Measurements from ENCODE around the gene ADAMTSL4.

DNA sequence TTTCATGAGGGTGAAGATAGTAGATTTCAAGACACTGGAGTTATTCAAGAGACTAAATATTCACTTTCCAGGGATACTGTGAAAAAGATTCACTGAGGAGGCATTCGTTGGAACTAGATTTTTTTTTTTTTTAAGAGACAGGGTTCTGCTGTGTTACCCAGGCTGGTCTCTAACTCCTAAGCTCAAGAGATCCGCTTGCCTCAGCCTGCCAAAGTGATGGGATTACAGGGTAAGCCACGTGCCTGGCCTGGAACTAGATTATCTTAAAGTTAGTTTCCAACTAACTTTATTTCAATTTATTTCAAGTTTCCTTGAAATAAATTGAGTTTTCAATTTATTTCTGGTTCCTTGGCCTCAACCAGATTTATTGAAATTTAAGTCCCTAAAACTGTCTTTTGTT is 54.5 kb downstream of the ADAMTSL4 start:
- TF ChIP-seq, protein P1, sequence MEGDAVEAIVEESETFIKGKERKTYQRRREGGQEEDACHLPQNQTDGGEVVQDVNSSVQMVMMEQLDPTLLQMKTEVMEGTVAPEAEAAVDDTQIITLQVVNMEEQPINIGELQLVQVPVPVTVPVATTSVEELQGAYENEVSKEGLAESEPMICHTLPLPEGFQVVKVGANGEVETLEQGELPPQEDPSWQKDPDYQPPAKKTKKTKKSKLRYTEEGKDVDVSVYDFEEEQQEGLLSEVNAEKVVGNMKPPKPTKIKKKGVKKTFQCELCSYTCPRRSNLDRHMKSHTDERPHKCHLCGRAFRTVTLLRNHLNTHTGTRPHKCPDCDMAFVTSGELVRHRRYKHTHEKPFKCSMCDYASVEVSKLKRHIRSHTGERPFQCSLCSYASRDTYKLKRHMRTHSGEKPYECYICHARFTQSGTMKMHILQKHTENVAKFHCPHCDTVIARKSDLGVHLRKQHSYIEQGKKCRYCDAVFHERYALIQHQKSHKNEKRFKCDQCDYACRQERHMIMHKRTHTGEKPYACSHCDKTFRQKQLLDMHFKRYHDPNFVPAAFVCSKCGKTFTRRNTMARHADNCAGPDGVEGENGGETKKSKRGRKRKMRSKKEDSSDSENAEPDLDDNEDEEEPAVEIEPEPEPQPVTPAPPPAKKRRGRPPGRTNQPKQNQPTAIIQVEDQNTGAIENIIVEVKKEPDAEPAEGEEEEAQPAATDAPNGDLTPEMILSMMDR (IDR thresholded peaks at IDR 0.05; ENCODE audit: low read length) = no peak
- no peak for TF ChIP-seq EZH2 (optimal IDR thresholded peaks at IDR 0.05; ENCODE audit: low read depth, low read length)
- TF ChIP-seq EZH2phosphoT487 (IDR thresholded peaks at IDR 0.05; ENCODE audit: low read length) = no peak

All from MM.1S (cell line).